ENCODE results near the gene HNRNPD.
A peak's percentile ranks its signal among the peaks of the same experiment; 100 is the strongest.
"Not testable (repeated sequence)": the region's sequence is repeated elsewhere in the genome, so short reads cannot be mapped to it uniquely, and the experiment has no call there.

The HNRNPD gene

GRCh38 chr4:82373816-82374625, at the start of gene HNRNPD:
TSS of gene HNRNPD (minus strand) at chr4:82373991. CDS start at chr4:82373678, 313 bp downstream.
- DNase-seq, result peak; percentile 100

GRCh38 chr4:82422616-82423015, 48.8 kb upstream of the HNRNPD start:
- DNase-seq, result no peak

- peak; percentile 20 for DNase-seq
These were observed 48.2 kb upstream of the HNRNPD start for GRCh38 chr4:82421796-82422560.

GRCh38 chr4:82419451-82419850, 45.7 kb upstream of the HNRNPD start:
- peak; percentile 62 for DNase-seq

GRCh38 chr4:82415922-82416365, 42.2 kb upstream of the HNRNPD start:
- no peak for DNase-seq

- not testable (repeated sequence) for DNase-seq
These were observed 41.3 kb upstream of the HNRNPD start for GRCh38 chr4:82415061-82415460.

- no peak for DNase-seq
These were observed 29.9 kb upstream of the HNRNPD start for GRCh38 chr4:82403725-82404124.

GRCh38 chr4:82402196-82402775, 28.5 kb upstream of the HNRNPD start:
- DNase-seq, result no peak

GRCh38 chr4:82401600-82401999, 27.8 kb upstream of the HNRNPD start:
- DNase-seq, result no peak

GRCh38 chr4:82398263-82398662, 24.5 kb upstream of the HNRNPD start:
- no peak for DNase-seq

GRCh38 chr4:82397527-82397926, 23.7 kb upstream of the HNRNPD start:
- peak; percentile 40 for DNase-seq

GRCh38 chr4:82394896-82395295, 21.1 kb upstream of the HNRNPD start:
- DNase-seq, result no peak

- not testable (repeated sequence) for DNase-seq
These were observed 16.3 kb upstream of the HNRNPD start for GRCh38 chr4:82390061-82390460.

GRCh38 chr4:82388405-82388804, 14.6 kb upstream of the HNRNPD start:
- DNase-seq, result peak; percentile 43

- not testable (repeated sequence) for DNase-seq
These were observed 12.5 kb upstream of the HNRNPD start for GRCh38 chr4:82386312-82386711.

- DNase-seq, result no peak
These were observed 9.0 kb upstream of the HNRNPD start for GRCh38 chr4:82382751-82383150.

GRCh38 chr4:82381661-82382296, 8.0 kb upstream of the HNRNPD start:
- no peak for DNase-seq

GRCh38 chr4:82381235-82381634, 7.4 kb upstream of the HNRNPD start:
- DNase-seq, result no peak

- no peak for DNase-seq
These were observed 7.0 kb upstream of the HNRNPD start for GRCh38 chr4:82380831-82381230.

- DNase-seq, result no peak
These were observed 6.6 kb upstream of the HNRNPD start for GRCh38 chr4:82380344-82380743.

GRCh38 chr4:82376109-82376508, 2.3 kb upstream of the HNRNPD start:
- no peak for DNase-seq

GRCh38 chr4:82373486-82373815, 340 bp downstream of the HNRNPD start:
- no peak for DNase-seq
